WI38 (cell line): ENCODE data around the gene GCSH.

Source experiments
- H3K4me3 ChIP-seq: 2 replicates; pipeline ENCODE4 v1.5.1; 2011; ENCODE audit warnings: low read depth, mild to moderate bottlenecking, control low read depth, low read length
- CTCF ChIP-seq: IDR thresholded peaks from 2 replicates; pipeline ENCODE4 v1.5.1; 2012; ENCODE audit warnings: low read depth, mild to moderate bottlenecking, control low read depth, low read length

GCSH gene

DNA sequence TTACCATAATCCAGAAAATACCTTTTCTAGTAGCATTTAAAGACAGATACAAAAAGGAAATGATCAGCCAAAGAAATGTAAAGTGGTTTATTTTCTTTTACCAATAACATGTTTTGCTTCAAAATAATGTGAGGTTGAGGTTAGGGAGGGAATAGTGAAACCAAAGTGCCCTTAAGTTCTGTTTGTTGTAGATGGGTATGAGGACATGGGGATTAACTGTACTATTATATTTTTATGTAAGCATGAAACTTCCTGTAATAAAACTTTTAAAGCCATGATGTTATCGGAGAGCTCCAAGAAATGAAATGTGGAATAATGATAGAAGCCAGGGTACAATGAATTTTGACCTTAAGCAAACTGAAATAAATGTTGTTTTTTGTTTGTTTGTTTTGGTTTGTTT is 29.0 kb downstream of the GCSH start:
- no peak for TF ChIP-seq CTCF
- H3K4me3 ChIP-seq, result no peak overlapping the region

- H3K4me3 ChIP-seq, result no peak overlapping the region
- no peak for TF ChIP-seq CTCF
Measured at GRCh38 chr16:81066681-81067080, 29.5 kb downstream of the GCSH start.

DNA sequence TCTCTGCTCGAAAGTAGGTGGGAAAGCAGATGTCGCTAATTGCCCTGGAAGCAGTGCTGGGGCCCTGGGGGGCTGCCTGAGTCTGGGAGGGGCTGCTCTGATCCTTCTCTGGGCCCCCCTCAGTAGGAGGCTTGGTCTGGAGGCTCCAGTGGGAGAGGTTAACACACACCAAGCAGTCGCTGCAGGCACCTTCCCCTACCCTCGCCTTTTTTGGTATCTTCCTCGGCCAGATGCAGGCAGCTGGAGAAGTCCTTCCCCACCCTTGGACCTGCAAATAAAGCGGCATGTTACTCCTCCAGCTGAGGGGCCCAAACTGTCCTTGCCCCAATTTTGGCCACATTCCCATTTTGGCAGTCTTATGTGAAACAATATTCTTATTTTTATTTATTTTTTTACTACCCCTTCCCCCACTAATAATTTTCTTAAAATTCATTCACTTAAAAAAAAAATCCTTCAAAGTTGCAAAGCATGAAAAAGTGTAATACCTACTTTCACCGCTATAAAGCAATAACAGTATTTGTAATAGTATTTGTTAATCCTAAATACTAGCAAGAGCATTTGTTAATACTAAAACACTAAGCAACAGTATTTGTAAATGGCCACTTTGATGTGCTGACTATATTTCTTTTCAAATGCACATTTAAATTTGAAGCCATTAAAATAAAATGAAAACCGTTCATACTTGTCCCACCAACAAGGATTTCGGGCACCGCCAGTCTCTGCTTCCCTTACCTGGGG is 34.2 kb downstream of the GCSH start:
- no peak for TF ChIP-seq CTCF
- H3K4me3 ChIP-seq, result no peak overlapping the region

DNA sequence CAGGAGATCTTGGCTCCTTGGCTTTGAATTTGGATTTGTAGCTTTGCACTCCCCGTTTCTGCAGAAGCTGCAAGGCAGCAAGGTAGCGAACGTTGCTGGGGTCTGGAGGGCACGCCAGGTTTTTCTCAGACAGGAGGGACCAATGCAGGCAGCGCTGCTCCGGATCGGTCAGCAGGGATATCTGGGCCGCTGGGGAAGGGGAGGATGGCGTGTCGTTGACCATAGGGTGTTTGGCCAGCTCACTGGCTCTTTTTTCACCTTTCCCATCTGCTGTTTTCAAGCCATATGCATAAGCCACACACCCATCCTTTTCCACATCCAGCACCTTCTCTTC is 34.9 kb downstream of the GCSH start:
- TF ChIP-seq CTCF, result no peak
- no peak overlapping the region for H3K4me3 ChIP-seq

DNA sequence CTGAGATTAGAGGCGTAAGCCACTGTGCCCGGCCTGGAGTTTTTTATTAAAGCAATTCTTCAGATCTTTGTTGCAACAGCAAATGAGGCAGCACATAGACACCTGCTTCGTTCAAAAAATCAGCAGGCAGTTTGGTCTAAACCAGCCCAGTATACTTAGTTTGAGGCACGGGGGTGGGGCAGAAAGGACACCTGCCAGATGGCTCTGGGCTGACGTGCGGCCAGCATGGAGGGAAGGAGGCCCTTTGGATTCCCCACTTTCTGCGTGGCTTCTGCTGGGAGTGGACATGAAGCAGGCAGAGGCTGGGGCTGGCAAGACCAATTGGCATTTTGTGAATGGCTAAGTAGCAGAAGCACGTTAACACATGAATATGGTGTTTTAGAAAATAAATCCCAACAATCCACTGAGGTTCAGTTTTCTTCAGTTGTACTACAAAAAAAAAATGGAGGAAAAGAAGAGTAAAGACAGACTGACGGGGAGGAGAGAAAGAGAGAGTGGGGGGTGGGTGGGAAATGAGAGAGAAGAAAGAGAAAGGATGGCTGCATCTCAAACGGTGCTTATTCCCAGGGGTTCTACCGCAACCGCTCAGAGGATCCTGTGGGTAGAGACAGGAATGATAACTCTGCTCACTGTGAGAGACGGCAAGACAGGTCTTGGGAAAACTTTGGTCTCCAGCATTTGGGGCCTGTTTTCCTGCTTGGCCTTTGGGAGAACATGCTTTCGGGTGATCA is 35.5 kb downstream of the GCSH start:
- no peak for TF ChIP-seq CTCF
- H3K4me3 ChIP-seq, result no peak overlapping the region

DNA sequence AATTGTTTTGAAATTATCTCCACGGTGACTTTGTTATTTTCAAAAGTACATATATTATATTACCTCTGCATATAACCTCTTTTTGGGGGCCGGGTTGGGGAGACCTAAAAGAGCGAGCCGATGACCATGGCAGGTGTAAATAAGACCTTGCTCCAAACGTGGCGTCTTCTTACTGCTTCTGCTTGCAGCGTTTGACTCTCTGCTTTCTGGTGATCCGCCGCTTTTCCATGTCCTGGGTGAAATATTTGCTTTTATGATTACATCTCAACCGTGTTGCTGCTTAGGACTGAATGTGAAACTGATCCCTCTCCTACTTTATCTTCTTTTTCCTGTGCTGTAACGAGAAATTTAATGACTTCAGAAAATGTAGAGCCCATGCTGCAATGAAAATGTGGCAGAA is 42.4 kb downstream of the GCSH start:
- TF ChIP-seq CTCF, result no peak
- H3K4me3 ChIP-seq, result no peak overlapping the region

DNA sequence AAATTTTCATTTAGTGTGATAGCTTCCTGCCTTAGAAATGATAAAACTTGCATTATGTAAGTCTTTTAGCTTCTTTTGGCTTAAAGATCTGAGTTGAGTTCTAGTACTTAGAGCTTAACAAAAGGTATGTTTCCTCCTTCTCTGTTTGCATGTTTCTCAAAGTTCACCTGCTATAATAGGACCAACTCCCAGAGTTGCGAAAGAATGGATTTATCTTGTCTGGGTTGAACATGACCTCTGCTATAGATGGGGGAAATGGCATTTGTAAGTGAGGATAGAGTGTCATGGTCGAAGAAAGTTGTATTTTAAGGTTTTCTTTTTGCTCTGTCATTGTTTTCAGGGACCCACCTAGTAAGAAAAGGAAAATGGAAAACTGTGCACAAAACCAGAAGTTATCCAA is 53.4 kb downstream of the GCSH start:
- TF ChIP-seq CTCF, result no peak
- no peak overlapping the region for H3K4me3 ChIP-seq
